Stimulated activated CD4-positive, alpha-beta T cell treated with anti-CD3 and anti-CD28 coated beads, Interleukin-15, amount 100 ng/mL, for 1 hour (primary cell): ENCODE data around the gene DDX23.
A peak's percentile ranks its signal among the peaks of the same experiment; 100 is the strongest.
"Not testable (repeated sequence)": the region's sequence is repeated elsewhere in the genome, so short reads cannot be mapped to it uniquely, and the experiment has no call there.

Experiments used
- DNase-seq, 2 donors: peaks; one replicate each; pipeline ENCODE4 v3.0.0-alpha.2; 2020; ENCODE audit warnings: low read depth in 1 of 2, low spot score in 1 of 2

Gene DDX23

GRCh38 chr12:48863291-48863690 lies 11.3 kb upstream of the DDX23 start:
- no peak for DNase-seq

- DNase-seq, result no peak
Measured at GRCh38 chr12:48862760-48863159, 10.8 kb upstream of the DDX23 start.

- no peak for DNase-seq
Measured at GRCh38 chr12:48861111-48861510, 9.1 kb upstream of the DDX23 start.

- not testable (repeated sequence) for DNase-seq
Measured at GRCh38 chr12:48860236-48860635, 8.3 kb upstream of the DDX23 start.

- no peak for DNase-seq
Measured at GRCh38 chr12:48859607-48860006, 7.6 kb upstream of the DDX23 start.

GRCh38 chr12:48858043-48858442 lies 6.1 kb upstream of the DDX23 start:
- DNase-seq, result no peak

- DNase-seq, result no peak
Measured at GRCh38 chr12:48857278-48857994, 5.5 kb upstream of the DDX23 start.

- DNase-seq, result no peak
Measured at GRCh38 chr12:48856379-48856778, 4.4 kb upstream of the DDX23 start.

- DNase-seq, result not testable (repeated sequence)
Measured at GRCh38 chr12:48854932-48855331, 3.0 kb upstream of the DDX23 start.

- DNase-seq, result no peak
Measured at GRCh38 chr12:48854488-48854887, 2.5 kb upstream of the DDX23 start.

- DNase-seq, result peak; percentile 56 to 72
Measured at GRCh38 chr12:48852734-48853688, 1.0 kb upstream of the DDX23 start.

- not testable (repeated sequence) for DNase-seq
Measured at GRCh38 chr12:48842021-48842420, 9.9 kb downstream of the DDX23 start.

- DNase-seq, result no peak
Measured at GRCh38 chr12:48838048-48838447, 13.9 kb downstream of the DDX23 start.

- DNase-seq, result no peak
Measured at GRCh38 chr12:48832321-48833060, 19.5 kb downstream of the DDX23 start.

- DNase-seq, result no peak
Measured at GRCh38 chr12:48831257-48831656, 20.7 kb downstream of the DDX23 start.

- no peak for DNase-seq
Measured at GRCh38 chr12:48828841-48829575, 23.0 kb downstream of the DDX23 start.

GRCh38 chr12:48828293-48828692 lies 23.7 kb downstream of the DDX23 start:
- DNase-seq, result no peak

- DNase-seq, result no peak
Measured at GRCh38 chr12:48827513-48828096, 24.4 kb downstream of the DDX23 start.

- no peak for DNase-seq
Measured at GRCh38 chr12:48827026-48827425, 24.9 kb downstream of the DDX23 start.

GRCh38 chr12:48826209-48826855 lies 25.6 kb downstream of the DDX23 start:
- no peak for DNase-seq
